GM23338 (cell line): ENCODE measurements around the gene PITRM1. TPM values are rescaled to one million over a fixed set of nuclear protein-coding genes. Genes with fewer than 3 reads are reported as not detected.

ENCODE experiments used
- ATAC-seq: fragments of 200-7000 bp; cut with Tn5 transposase; 3 replicates; pipeline ENCODE4 v1.9.1; 2020
- DNase-seq: peaks from one replicate; pipeline ENCODE4 v3.0.0-alpha.2; 2015; ENCODE audit warnings: low spot score
- H2AFZ ChIP-seq: fragments of 200-600 bp; sonication (generic); 2 replicates; pipeline ENCODE4 v1.8.0; 2016; ENCODE audit warnings: antibody characterized with exemption, mild to moderate bottlenecking, moderate library complexity
- H3F3A ChIP-seq: fragments of 200-600 bp; sonication (generic); replicated peaks from 2 replicates; pipeline ENCODE4 v1.8.0; 2017; ENCODE audit warnings: antibody characterized with exemption, mixed run types, low read depth
- H3K27ac ChIP-seq: fragments of 200-600 bp; sonication (generic); 2 replicates; pipeline ENCODE4 v1.6.1; 2016; ENCODE audit warnings: low read depth
- H3K27me3 ChIP-seq: fragments of 200-600 bp; sonication (generic); 2 replicates; pipeline ENCODE4 v1.8.0; 2016; ENCODE audit warnings: mild to moderate bottlenecking, mixed run types, moderate library complexity; ENCODE audit not compliant: insufficient read depth
- H3K36me3 ChIP-seq: fragments of 200-600 bp; sonication (generic); 2 replicates; pipeline ENCODE4 v1.8.0; 2016; ENCODE audit warnings: mild to moderate bottlenecking; ENCODE audit not compliant: insufficient read depth
- H3K4me1 ChIP-seq: fragments of 200-600 bp; sonication (generic); 2 replicates; pipeline ENCODE4 v1.8.0; 2016; ENCODE audit warnings: mild to moderate bottlenecking, moderate library complexity; ENCODE audit not compliant: insufficient read depth
- H3K4me2 ChIP-seq: fragments of 200-600 bp; sonication (generic); 2 replicates; pipeline ENCODE4 v1.7.1; 2017; ENCODE audit warnings: mixed run types
- H3K4me3 ChIP-seq: fragments of 200-600 bp; sonication (generic); 2 replicates; pipeline ENCODE4 v1.6.1; 2016; ENCODE audit warnings: mixed run types
- H3K79me2 ChIP-seq: fragments of 200-600 bp; sonication (generic); replicated peaks from 2 replicates; pipeline ENCODE4 v1.8.0; 2017; ENCODE audit warnings: mild to moderate bottlenecking; ENCODE audit not compliant: insufficient read depth
- H3K9me2 ChIP-seq: fragments of 200-600 bp; sonication (generic); 2 replicates; pipeline ENCODE4 v1.8.0; 2017; ENCODE audit not compliant: insufficient read depth
- H4K20me1 ChIP-seq: fragments of 200-600 bp; sonication (generic); replicated peaks from 2 replicates; pipeline ENCODE4 v1.8.0; 2017; ENCODE audit warnings: mild to moderate bottlenecking; ENCODE audit not compliant: insufficient read depth
- H3K27ac Mint-ChIP-seq: 2 replicates; pipeline ENCODE4 v1.8.0; 2020; ENCODE audit warnings: inconsistent platforms, mild to moderate bottlenecking, moderate library complexity, mixed read lengths
- H3K27me3 Mint-ChIP-seq: 3 replicates; pipeline ENCODE4 v1.8.0; 2022; ENCODE audit warnings: low read depth, mild to moderate bottlenecking, moderate library complexity, mixed read lengths, inconsistent platforms; ENCODE audit not compliant: insufficient read depth, poor library complexity
- H3K36me3 Mint-ChIP-seq: 3 replicates; pipeline ENCODE4 v1.8.0; 2021; ENCODE audit warnings: low read depth, mild to moderate bottlenecking, inconsistent platforms, moderate library complexity, mixed read lengths
- H3K4me1 Mint-ChIP-seq: 3 replicates; pipeline ENCODE4 v1.8.0; 2020; ENCODE audit warnings: mild to moderate bottlenecking, inconsistent platforms, mixed read lengths
- H3K4me3 Mint-ChIP-seq: 3 replicates; pipeline ENCODE4 v1.8.0; 2021; ENCODE audit warnings: moderate library complexity, mild to moderate bottlenecking, inconsistent platforms, mixed read lengths
- H3K9me3 Mint-ChIP-seq: 3 replicates; pipeline ENCODE4 v1.8.0; 2020; ENCODE audit warnings: moderate library complexity, mild to moderate bottlenecking, inconsistent platforms, mixed read lengths
- CREB1 ChIP-seq: fragments of 250-450 bp; sonication (Bioruptor Pico); IDR thresholded peaks from 2 replicates; pipeline ENCODE4 v1.5.0; 2020; ENCODE audit warnings: low read depth, mild to moderate bottlenecking, moderate library complexity
- EZH2 ChIP-seq: fragments of 200-600 bp; sonication (generic); IDR thresholded peaks from one replicate; pipeline ENCODE4 v1.8.0; 2017; ENCODE audit warnings: antibody characterized with exemption, mild to moderate bottlenecking, low read depth; ENCODE audit not compliant: unreplicated experiment
- EZH2phosphoT487 ChIP-seq: fragments of 200-600 bp; sonication (generic); IDR thresholded peaks from one replicate; pipeline ENCODE4 v1.8.1; 2018; ENCODE audit warnings: antibody characterized with exemption; ENCODE audit not compliant: unreplicated experiment
- JUNB ChIP-seq: IDR thresholded peaks from one replicate; pipeline ENCODE4 v1.6.1; 2016; ENCODE audit warnings: antibody characterized with exemption; ENCODE audit not compliant: unreplicated experiment
- NANOG ChIP-seq: IDR thresholded peaks from 2 replicates; pipeline ENCODE4 v1.6.1; 2016; ENCODE audit warnings: antibody characterized with exemption, borderline replicate concordance
- POLR2AphosphoS5 ChIP-seq: IDR thresholded peaks from 2 replicates; pipeline ENCODE4 v1.6.1; 2016; ENCODE audit warnings: antibody characterized with exemption, low read depth
- STAT1 ChIP-seq: IDR thresholded peaks from one replicate; pipeline ENCODE4 v1.6.1; 2016; ENCODE audit warnings: antibody characterized with exemption; ENCODE audit not compliant: unreplicated experiment
- ZNF114 ChIP-seq: fragments of 250-450 bp; sonication (Bioruptor Pico); IDR thresholded peaks from 2 replicates; pipeline ENCODE4 v1.5.0; 2020; ENCODE audit warnings: mild to moderate bottlenecking, moderate library complexity
- ZNF331 ChIP-seq: fragments of 250-450 bp; sonication (Bioruptor Pico); IDR thresholded peaks from 2 replicates; pipeline ENCODE4 v1.5.0; 2020; ENCODE audit warnings: low read depth, mild to moderate bottlenecking, moderate library complexity
- polyA plus RNA-seq: library from polyadenylated mRNA; unstranded; fragments of >200 nt; fragmentation: Nextera tagmentation; extraction: Ambion mirVana; gene quantifications from 2 replicates; pipeline ENCODE4 v1.2.1, GENCODE V29; 2016
- total RNA-seq: library from RNA; depleted of rRNA; stranded (reverse); fragments of >200 nt; shearing (Covaris generic); gene quantifications from 2 replicates; pipeline ENCODE4 v1.2.3, GENCODE V29; 2014
- TF ChIP-seq, protein P1 (sequence below), 2 experiments: fragments of 200-600 bp in 1 of 2; sonication (generic) in 1 of 2; conservative IDR thresholded peaks; 2 replicates each; pipeline versions ENCODE4 v1.5.1 to v1.6.1; 2016 to 2017; ENCODE audit warnings: antibody characterized with exemption in 2 of 2, low read depth in 2 of 2, mild to moderate bottlenecking in 2 of 2, moderate library complexity in 1 of 2
- TF ChIP-seq, protein P2 (sequence below): fragments of 250-450 bp; sonication (Bioruptor Pico); IDR thresholded peaks from 2 replicates; pipeline ENCODE4 v1.5.0; 2020; ENCODE audit warnings: mild to moderate bottlenecking, moderate library complexity
- TF ChIP-seq, protein P3 (sequence below): IDR thresholded peaks from one replicate; pipeline ENCODE4 v1.6.1; 2018; ENCODE audit warnings: antibody characterized with exemption; ENCODE audit not compliant: unreplicated experiment
- TF ChIP-seq, protein P4 (sequence below): IDR thresholded peaks from 2 replicates; pipeline ENCODE4 v1.6.1; 2016; ENCODE audit warnings: antibody characterized with exemption

PITRM1 gene
- total and polyA plus RNA-seq, 2 experiments from 2014 or later, result 29.0 to 33.0 TPM

DNA sequence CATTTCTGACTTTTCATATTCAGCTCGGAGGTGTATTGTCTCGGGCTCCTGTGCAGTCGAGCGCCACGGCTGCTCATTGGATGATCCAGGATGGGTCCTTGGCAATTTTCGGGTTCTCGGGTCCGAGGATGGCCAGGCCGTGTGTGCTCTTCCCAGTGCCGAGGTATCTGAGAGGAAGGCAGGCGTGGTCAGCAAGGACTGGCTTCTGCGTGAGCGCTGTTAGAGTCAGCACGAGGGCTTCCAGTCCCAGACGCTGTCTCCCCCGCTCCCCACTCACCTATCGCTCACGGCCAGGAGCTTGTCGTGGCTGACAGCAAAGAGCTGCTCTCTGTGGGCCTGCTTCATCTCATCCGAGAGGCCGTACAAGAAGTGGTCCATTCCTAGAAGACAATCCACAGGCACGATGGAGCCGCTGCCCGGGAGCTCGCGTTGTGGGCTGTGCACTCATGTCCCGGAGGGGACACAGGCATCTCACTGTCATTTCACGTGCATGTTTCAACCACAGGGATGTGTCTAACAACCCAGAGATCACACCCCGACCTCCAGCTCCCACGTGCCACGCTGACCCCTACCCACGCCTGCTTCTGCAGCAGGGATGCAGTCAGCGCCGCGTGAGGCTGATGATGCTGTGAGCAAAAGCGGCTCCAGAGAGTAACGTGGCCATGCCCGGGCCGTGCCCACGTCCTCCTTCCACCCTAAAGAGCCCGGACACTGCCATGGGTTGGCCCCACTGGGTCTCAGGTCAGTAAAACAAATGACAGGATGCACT, 34.4 kb downstream of the PITRM1 start:
- peaks cover 7% of the 10 kb centered on the region for H3K27me3 Mint-ChIP-seq
- H3K27ac Mint-ChIP-seq, result 0 out of 2 replicates have a peak overlapping the region, but pooled peaks have one; percentile 15
- no peaks in the 10 kb centered on the region for H3K9me3 Mint-ChIP-seq
- no peak overlapping the region for H3K4me2 ChIP-seq
- H3K79me2 ChIP-seq, result no peaks in the 10 kb centered on the region
- H3K4me1 Mint-ChIP-seq, result no peaks in the 10 kb centered on the region
- H3F3A ChIP-seq, result no peaks in the 10 kb centered on the region; the same call in 1 of the 2 replicates
- no peak for ATAC-seq
- no peaks in the 10 kb centered on the region for H3K9me2 ChIP-seq
- no peaks in the 10 kb centered on the region for H3K4me1 ChIP-seq
- DNase-seq, result no peak
- peaks cover 86% of the 10 kb centered on the region for H3K36me3 Mint-ChIP-seq
- H3K4me3 ChIP-seq, result no peak overlapping the region
- H4K20me1 ChIP-seq, result peaks cover 20% of the 10 kb centered on the region
- no peak overlapping the region for H3K4me3 Mint-ChIP-seq
- no peaks in the 10 kb centered on the region for H3K27me3 ChIP-seq
- H3K36me3 ChIP-seq, result peaks cover 52% of the 10 kb centered on the region
- H2AFZ ChIP-seq, result no peak overlapping the region
- no peak for TF ChIP-seq JUNB
- TF ChIP-seq STAT1, result no peak
- no peak for TF ChIP-seq POLR2AphosphoS5
- TF ChIP-seq, protein P1, sequence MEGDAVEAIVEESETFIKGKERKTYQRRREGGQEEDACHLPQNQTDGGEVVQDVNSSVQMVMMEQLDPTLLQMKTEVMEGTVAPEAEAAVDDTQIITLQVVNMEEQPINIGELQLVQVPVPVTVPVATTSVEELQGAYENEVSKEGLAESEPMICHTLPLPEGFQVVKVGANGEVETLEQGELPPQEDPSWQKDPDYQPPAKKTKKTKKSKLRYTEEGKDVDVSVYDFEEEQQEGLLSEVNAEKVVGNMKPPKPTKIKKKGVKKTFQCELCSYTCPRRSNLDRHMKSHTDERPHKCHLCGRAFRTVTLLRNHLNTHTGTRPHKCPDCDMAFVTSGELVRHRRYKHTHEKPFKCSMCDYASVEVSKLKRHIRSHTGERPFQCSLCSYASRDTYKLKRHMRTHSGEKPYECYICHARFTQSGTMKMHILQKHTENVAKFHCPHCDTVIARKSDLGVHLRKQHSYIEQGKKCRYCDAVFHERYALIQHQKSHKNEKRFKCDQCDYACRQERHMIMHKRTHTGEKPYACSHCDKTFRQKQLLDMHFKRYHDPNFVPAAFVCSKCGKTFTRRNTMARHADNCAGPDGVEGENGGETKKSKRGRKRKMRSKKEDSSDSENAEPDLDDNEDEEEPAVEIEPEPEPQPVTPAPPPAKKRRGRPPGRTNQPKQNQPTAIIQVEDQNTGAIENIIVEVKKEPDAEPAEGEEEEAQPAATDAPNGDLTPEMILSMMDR (conservative IDR thresholded peaks at IDR 0.05; ENCODE audit: low read depth in 2 of 2), result no peak
- TF ChIP-seq, protein P2, sequence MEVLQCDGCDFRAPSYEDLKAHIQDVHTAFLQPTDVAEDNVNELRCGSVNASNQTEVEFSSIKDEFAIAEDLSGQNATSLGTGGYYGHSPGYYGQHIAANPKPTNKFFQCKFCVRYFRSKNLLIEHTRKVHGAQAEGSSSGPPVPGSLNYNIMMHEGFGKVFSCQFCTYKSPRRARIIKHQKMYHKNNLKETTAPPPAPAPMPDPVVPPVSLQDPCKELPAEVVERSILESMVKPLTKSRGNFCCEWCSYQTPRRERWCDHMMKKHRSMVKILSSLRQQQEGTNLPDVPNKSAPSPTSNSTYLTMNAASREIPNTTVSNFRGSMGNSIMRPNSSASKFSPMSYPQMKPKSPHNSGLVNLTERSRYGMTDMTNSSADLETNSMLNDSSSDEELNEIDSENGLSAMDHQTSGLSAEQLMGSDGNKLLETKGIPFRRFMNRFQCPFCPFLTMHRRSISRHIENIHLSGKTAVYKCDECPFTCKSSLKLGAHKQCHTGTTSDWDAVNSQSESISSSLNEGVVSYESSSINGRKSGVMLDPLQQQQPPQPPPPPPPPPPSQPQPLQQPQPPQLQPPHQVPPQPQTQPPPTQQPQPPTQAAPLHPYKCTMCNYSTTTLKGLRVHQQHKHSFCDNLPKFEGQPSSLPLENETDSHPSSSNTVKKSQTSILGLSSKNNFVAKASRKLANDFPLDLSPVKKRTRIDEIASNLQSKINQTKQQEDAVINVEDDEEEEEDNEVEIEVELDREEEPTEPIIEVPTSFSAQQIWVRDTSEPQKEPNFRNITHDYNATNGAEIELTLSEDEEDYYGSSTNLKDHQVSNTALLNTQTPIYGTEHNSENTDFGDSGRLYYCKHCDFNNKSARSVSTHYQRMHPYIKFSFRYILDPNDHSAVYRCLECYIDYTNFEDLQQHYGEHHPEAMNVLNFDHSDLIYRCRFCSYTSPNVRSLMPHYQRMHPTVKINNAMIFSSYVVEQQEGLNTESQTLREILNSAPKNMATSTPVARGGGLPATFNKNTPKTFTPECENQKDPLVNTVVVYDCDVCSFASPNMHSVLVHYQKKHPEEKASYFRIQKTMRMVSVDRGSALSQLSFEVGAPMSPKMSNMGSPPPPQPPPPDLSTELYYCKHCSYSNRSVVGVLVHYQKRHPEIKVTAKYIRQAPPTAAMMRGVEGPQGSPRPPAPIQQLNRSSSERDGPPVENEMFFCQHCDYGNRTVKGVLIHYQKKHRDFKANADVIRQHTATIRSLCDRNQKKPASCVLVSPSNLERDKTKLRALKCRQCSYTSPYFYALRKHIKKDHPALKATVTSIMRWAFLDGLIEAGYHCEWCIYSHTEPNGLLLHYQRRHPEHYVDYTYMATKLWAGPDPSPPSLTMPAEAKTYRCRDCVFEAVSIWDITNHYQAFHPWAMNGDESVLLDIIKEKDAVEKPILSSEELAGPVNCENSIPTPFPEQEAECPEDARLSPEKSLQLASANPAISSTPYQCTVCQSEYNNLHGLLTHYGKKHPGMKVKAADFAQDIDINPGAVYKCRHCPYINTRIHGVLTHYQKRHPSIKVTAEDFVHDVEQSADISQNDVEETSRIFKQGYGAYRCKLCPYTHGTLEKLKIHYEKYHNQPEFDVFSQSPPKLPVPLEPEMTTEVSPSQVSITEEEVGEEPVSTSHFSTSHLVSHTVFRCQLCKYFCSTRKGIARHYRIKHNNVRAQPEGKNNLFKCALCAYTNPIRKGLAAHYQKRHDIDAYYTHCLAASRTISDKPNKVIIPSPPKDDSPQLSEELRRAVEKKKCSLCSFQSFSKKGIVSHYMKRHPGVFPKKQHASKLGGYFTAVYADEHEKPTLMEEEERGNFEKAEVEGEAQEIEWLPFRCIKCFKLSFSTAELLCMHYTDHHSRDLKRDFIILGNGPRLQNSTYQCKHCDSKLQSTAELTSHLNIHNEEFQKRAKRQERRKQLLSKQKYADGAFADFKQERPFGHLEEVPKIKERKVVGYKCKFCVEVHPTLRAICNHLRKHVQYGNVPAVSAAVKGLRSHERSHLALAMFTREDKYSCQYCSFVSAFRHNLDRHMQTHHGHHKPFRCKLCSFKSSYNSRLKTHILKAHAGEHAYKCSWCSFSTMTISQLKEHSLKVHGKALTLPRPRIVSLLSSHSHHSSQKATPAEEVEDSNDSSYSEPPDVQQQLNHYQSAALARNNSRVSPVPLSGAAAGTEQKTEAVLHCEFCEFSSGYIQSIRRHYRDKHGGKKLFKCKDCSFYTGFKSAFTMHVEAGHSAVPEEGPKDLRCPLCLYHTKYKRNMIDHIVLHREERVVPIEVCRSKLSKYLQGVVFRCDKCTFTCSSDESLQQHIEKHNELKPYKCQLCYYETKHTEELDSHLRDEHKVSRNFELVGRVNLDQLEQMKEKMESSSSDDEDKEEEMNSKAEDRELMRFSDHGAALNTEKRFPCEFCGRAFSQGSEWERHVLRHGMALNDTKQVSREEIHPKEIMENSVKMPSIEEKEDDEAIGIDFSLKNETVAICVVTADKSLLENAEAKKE (CRISPR knock-in tag), result no peak
- TF ChIP-seq EZH2phosphoT487, result no peak
- TF ChIP-seq, protein P3, sequence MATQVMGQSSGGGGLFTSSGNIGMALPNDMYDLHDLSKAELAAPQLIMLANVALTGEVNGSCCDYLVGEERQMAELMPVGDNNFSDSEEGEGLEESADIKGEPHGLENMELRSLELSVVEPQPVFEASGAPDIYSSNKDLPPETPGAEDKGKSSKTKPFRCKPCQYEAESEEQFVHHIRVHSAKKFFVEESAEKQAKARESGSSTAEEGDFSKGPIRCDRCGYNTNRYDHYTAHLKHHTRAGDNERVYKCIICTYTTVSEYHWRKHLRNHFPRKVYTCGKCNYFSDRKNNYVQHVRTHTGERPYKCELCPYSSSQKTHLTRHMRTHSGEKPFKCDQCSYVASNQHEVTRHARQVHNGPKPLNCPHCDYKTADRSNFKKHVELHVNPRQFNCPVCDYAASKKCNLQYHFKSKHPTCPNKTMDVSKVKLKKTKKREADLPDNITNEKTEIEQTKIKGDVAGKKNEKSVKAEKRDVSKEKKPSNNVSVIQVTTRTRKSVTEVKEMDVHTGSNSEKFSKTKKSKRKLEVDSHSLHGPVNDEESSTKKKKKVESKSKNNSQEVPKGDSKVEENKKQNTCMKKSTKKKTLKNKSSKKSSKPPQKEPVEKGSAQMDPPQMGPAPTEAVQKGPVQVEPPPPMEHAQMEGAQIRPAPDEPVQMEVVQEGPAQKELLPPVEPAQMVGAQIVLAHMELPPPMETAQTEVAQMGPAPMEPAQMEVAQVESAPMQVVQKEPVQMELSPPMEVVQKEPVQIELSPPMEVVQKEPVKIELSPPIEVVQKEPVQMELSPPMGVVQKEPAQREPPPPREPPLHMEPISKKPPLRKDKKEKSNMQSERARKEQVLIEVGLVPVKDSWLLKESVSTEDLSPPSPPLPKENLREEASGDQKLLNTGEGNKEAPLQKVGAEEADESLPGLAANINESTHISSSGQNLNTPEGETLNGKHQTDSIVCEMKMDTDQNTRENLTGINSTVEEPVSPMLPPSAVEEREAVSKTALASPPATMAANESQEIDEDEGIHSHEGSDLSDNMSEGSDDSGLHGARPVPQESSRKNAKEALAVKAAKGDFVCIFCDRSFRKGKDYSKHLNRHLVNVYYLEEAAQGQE, result no peak
- TF ChIP-seq, protein P4, sequence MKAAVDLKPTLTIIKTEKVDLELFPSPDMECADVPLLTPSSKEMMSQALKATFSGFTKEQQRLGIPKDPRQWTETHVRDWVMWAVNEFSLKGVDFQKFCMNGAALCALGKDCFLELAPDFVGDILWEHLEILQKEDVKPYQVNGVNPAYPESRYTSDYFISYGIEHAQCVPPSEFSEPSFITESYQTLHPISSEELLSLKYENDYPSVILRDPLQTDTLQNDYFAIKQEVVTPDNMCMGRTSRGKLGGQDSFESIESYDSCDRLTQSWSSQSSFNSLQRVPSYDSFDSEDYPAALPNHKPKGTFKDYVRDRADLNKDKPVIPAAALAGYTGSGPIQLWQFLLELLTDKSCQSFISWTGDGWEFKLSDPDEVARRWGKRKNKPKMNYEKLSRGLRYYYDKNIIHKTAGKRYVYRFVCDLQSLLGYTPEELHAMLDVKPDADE, result no peak
- TF ChIP-seq ZNF331, result no peak
- no peak for TF ChIP-seq ZNF114
- no peak for TF ChIP-seq EZH2
- TF ChIP-seq NANOG, result no peak
- no peak for TF ChIP-seq CREB1 (CRISPR knock-in tag)
- H3K27ac ChIP-seq, result no peak overlapping the region
